HCT116 (cell line): ENCODE results near the gene KCNC1. TPM values are rescaled to one million over a fixed set of nuclear protein-coding genes. Genes with fewer than 3 reads are reported as not detected.

Experiments
- ATAC-seq: fragments of 200-7000 bp; cut with Tn5 transposase; 2 replicates; pipeline ENCODE4 v1.9.1; 2020; ENCODE audit warnings: mild to moderate bottlenecking, moderate library complexity
- BruUV-seq: library from RNA; stranded (reverse); fragments of 400-500 nt; replicated peaks from 2 replicates; lab custom pipeline; 2021; lab: Mats Ljungman, UMichigan
- CTCF ChIA-PET: fragments of 300-600 bp; sonication (Branson Sonifier 250); formaldehyde crosslinking; loops from one replicate; lab custom pipeline; 2021; ENCODE audit warnings: antibody characterized with exemption; lab: Charles Lee
- POLR2A ChIA-PET: fragments of 300-600, 350-600 bp; sonication (Branson Sonifier 250); formaldehyde crosslinking; loops from one replicate; lab custom pipeline; 2021; ENCODE audit warnings: antibody characterized with exemption; lab: Charles Lee
- RAD21 ChIA-PET, 2 experiments: fragments of 300-600 bp; sonication (Branson Sonifier 250); formaldehyde crosslinking; loops; one replicate each; lab custom pipeline; 2023; ENCODE audit warnings: low total read pairs in 2 of 2; ENCODE audit not compliant: uncharacterized antibody in 2 of 2, unreplicated experiment in 2 of 2, low non-redundant PET in 1 of 2; lab: Charles Lee
- DNase-seq: peaks from one replicate; pipeline ENCODE4 v3.0.0-alpha.2; 2010; ENCODE audit warnings: low read depth, low spot score
- H2AFZ ChIP-seq: fragments of 200-600 bp; shearing (Covaris generic), sonication (generic); 2 replicates; pipeline ENCODE4 v1.6.1; 2017; ENCODE audit warnings: low read depth, mixed run types, mixed read lengths, antibody characterized with exemption, low read length; ENCODE audit not compliant: poor library complexity, severe bottlenecking
- H3K27ac ChIP-seq: 2 replicates; pipeline ENCODE4 v1.5.1; 2012; ENCODE audit warnings: low read depth, low read length
- H3K27me3 ChIP-seq: fragments of 200-600 bp; sonication (generic); 2 replicates; pipeline ENCODE4 v1.6.1; 2016; ENCODE audit warnings: mixed run types, low read length, mixed read lengths; ENCODE audit not compliant: insufficient read depth
- H3K36me3 ChIP-seq, 2 experiments: fragments of 200-500 bp in 1 of 2; fragments of 200-600 bp in 1 of 2; sonication (Bioruptor generic) in 1 of 2; sonication (generic) in 1 of 2; 2 replicates each; pipeline versions ENCODE4 v1.5.1 to v1.6.1; 2014 to 2016; ENCODE audit warnings: low read length in 2 of 2, inconsistent platforms in 1 of 2, mixed read lengths in 1 of 2, mixed run types in 1 of 2; ENCODE audit not compliant: insufficient read depth in 2 of 2, control insufficient read depth in 1 of 2
- H3K4me1 ChIP-seq, 2 experiments: fragments of 200-600 bp in 1 of 2; sonication (generic) in 1 of 2; 2 replicates each; pipeline versions ENCODE4 v1.5.1 to v1.6.1; 2012 to 2017; ENCODE audit warnings: low read length in 2 of 2, inconsistent platforms in 1 of 2, mild to moderate bottlenecking in 1 of 2, mixed read lengths in 1 of 2, mixed run types in 1 of 2, moderate library complexity in 1 of 2; ENCODE audit not compliant: insufficient read depth in 2 of 2, control insufficient read depth in 1 of 2
- H3K4me2 ChIP-seq: fragments of 200-600 bp; sonication (generic); 2 replicates; pipeline ENCODE4 v1.6.1; 2017; ENCODE audit warnings: mixed run types, low read length, mixed read lengths
- H3K4me3 ChIP-seq, 2 experiments: fragments of 200-600 bp in 1 of 2; sonication (generic) in 1 of 2; replicated peaks in 1 of 2; 2 replicates each; pipeline ENCODE4 v1.5.1; 2011 to 2016; ENCODE audit warnings: low read length in 2 of 2, control low read depth in 1 of 2, low read depth in 1 of 2, mild to moderate bottlenecking in 1 of 2, mixed read lengths in 1 of 2, mixed run types in 1 of 2
- H3K79me2 ChIP-seq: fragments of 200-600 bp; sonication (generic); 2 replicates; pipeline ENCODE4 v1.6.1; 2017; ENCODE audit warnings: mild to moderate bottlenecking, mixed run types, low read length, moderate library complexity, mixed read lengths; ENCODE audit not compliant: insufficient read depth
- H3K9ac ChIP-seq: fragments of 200-600 bp; sonication (generic); 2 replicates; pipeline ENCODE4 v1.6.1; 2016; ENCODE audit warnings: low read length, mixed read lengths
- H3K9me2 ChIP-seq: fragments of 200-600 bp; sonication (generic), shearing (Covaris generic); 2 replicates; pipeline ENCODE4 v1.6.1; 2017; ENCODE audit warnings: mixed run types, mild to moderate bottlenecking, moderate library complexity; ENCODE audit not compliant: insufficient read depth
- H3K9me3 ChIP-seq, 2 experiments: fragments of 200-500 bp in 1 of 2; fragments of 200-600 bp in 1 of 2; sonication (Bioruptor generic) in 1 of 2; sonication (generic) in 1 of 2; 2 replicates each; pipeline ENCODE4 v1.6.1; 2014 to 2017; ENCODE audit warnings: low read length in 2 of 2, mixed read lengths in 2 of 2, inconsistent platforms in 1 of 2, low read depth in 1 of 2, mild to moderate bottlenecking in 1 of 2, mixed run types in 1 of 2, moderate library complexity in 1 of 2; ENCODE audit not compliant: control insufficient read depth in 1 of 2, insufficient read depth in 1 of 2
- H4K20me1 ChIP-seq: fragments of 200-600 bp; sonication (generic), shearing (Covaris generic); 2 replicates; pipeline ENCODE4 v1.6.1; 2017; ENCODE audit warnings: mixed run types, mild to moderate bottlenecking, moderate library complexity; ENCODE audit not compliant: insufficient read depth
- CBX3 ChIP-seq: IDR thresholded peaks from 2 replicates; pipeline ENCODE4 v1.6.1; 2012; ENCODE audit warnings: low read depth
- CTCF ChIP-seq, 3 experiments: fragments of 200-600 bp in 1 of 3; sonication (generic) in 1 of 3; IDR thresholded peaks in 2 of 3; conservative IDR thresholded peaks in 1 of 3; 2 replicates each; pipeline ENCODE4 v1.5.1; 2012 to 2017; ENCODE audit warnings: low read depth in 2 of 3, low read length in 2 of 3, antibody characterized with exemption in 1 of 3, borderline replicate concordance in 1 of 3, control low read depth in 1 of 3, mild to moderate bottlenecking in 1 of 3, mixed read lengths in 1 of 3, mixed run types in 1 of 3, moderate library complexity in 1 of 3; ENCODE audit not compliant: insufficient read depth in 1 of 3
- EGR1 ChIP-seq: IDR thresholded peaks from 2 replicates; pipeline ENCODE4 v1.6.1; 2012; ENCODE audit warnings: low read depth
- ELF1 ChIP-seq: IDR thresholded peaks from 2 replicates; pipeline ENCODE4 v1.6.1; 2012; ENCODE audit warnings: low read depth, borderline replicate concordance
- EZH2 ChIP-seq: fragments of 200-600 bp; sonication (generic); IDR thresholded peaks from 2 replicates; pipeline ENCODE4 v1.6.1; 2017; ENCODE audit warnings: antibody characterized with exemption, mixed run types
- FOSL1 ChIP-seq: IDR thresholded peaks from 2 replicates; pipeline ENCODE4 v1.6.1; 2012; ENCODE audit warnings: low read depth
- JUND ChIP-seq: IDR thresholded peaks from 2 replicates; pipeline ENCODE4 v1.6.1; 2012
- POLR2A ChIP-seq: IDR thresholded peaks from 2 replicates; pipeline ENCODE4 v1.7.0; 2011; ENCODE audit warnings: borderline replicate concordance; ENCODE audit not compliant: insufficient read depth, insufficient read length; ENCODE audit errors: extremely low read depth
- POLR2AphosphoS5 ChIP-seq: IDR thresholded peaks from 2 replicates; pipeline ENCODE4 v1.6.1; 2011; ENCODE audit warnings: mild to moderate bottlenecking, low read depth, low read length, moderate library complexity
- RAD21 ChIP-seq: IDR thresholded peaks from 2 replicates; pipeline ENCODE4 v1.6.1; 2012; ENCODE audit warnings: low read depth, mild to moderate bottlenecking
- SIN3A ChIP-seq: IDR thresholded peaks from 2 replicates; pipeline ENCODE4 v1.6.1; 2012; ENCODE audit warnings: low read depth
- SP1 ChIP-seq: IDR thresholded peaks from 2 replicates; pipeline ENCODE4 v1.6.1; 2012; ENCODE audit warnings: low read depth
- SRF ChIP-seq: IDR thresholded peaks from 2 replicates; pipeline ENCODE4 v1.6.1; 2012; ENCODE audit warnings: low read depth
- TCF7L2 ChIP-seq: IDR thresholded peaks from 2 replicates; pipeline ENCODE4 v1.7.0; 2011; ENCODE audit warnings: borderline replicate concordance, inconsistent platforms; ENCODE audit not compliant: insufficient read depth, insufficient read length; ENCODE audit errors: extremely low read depth
- ZBTB33 ChIP-seq: IDR thresholded peaks from 2 replicates; pipeline ENCODE4 v1.6.1; 2011; ENCODE audit warnings: mild to moderate bottlenecking, low read length, moderate library complexity; ENCODE audit not compliant: insufficient replicate concordance; ENCODE audit errors: extremely low read depth
- intact Hi-C: fragments of 100-400 bp; cut with micrococcal nuclease; formaldehyde crosslinking; loops from 2 replicates; pipeline ENCODE4 v1.10.0; 2022
- total RNA-seq: library from RNA; stranded (reverse); gene quantifications from one replicate; pipeline ENCODE4 v1.2.1, GENCODE V29; 2021; ENCODE audit not compliant: unreplicated experiment

KCNC1 gene
- total RNA-seq, 1 experiment from 2014 or later: 0.12 TPM

- H3K9me3 ChIP-seq: no peaks in the 10 kb centered on the region
- H3K9ac ChIP-seq: no peak overlapping the region
- H3K4me2 ChIP-seq: no peak overlapping the region
- H4K20me1 ChIP-seq: no peaks in the 10 kb centered on the region
- no peaks in the 10 kb centered on the region for H3K79me2 ChIP-seq
- BruUV-seq: no TSS peak
- ChIA-PET RAD21 (no interaction called here), POLR2A (no interaction called here), CTCF (no interaction called here)
- DNase-seq (no peak), ATAC-seq (no peak)
- H3K4me1 ChIP-seq: no peaks in the 10 kb centered on the region
- intact Hi-C loops: no loop called here
- no peak overlapping the region for H3K27ac ChIP-seq
- no peaks in the 10 kb centered on the region for H3K27me3 ChIP-seq
- no peak overlapping the region for H3K4me3 ChIP-seq
- TF ChIP-seq SRF: no peak
- no peak for TF ChIP-seq ELF1
- TF ChIP-seq JUND: no peak
- no peak for TF ChIP-seq POLR2AphosphoS5
- TF ChIP-seq SIN3A: no peak
- TF ChIP-seq CTCF (IDR thresholded peaks at IDR 0.05 in 2 of 3, conservative IDR thresholded peaks at IDR 0.05 in 1 of 3; ENCODE audit: borderline replicate concordance in 1 of 3, insufficient read depth in 1 of 3, low read depth in 2 of 3, low read length in 2 of 3): no peak
- TF ChIP-seq EGR1: no peak
- no peak for TF ChIP-seq ZBTB33
- no peak for TF ChIP-seq EZH2
- no peak for TF ChIP-seq TCF7L2
- no peak for TF ChIP-seq RAD21
- no peak for TF ChIP-seq SP1
- TF ChIP-seq CBX3: no peak
- no peak for TF ChIP-seq FOSL1
- TF ChIP-seq POLR2A: no peak
- H3K9me2 ChIP-seq: no peaks in the 10 kb centered on the region
- H3K36me3 ChIP-seq: no peaks in the 10 kb centered on the region
- no peak overlapping the region for H2AFZ ChIP-seq
Measured at GRCh38 chr11:17780668-17781067, 46.1 kb downstream of the KCNC1 start.
